ENCODE measurements around the gene ZC3H10. TPM values are rescaled to one million over a fixed set of nuclear protein-coding genes. Genes with fewer than 3 reads are reported as not detected.

Gene ZC3H10
- total RNA-seq, 2 donors from 2014 or later: 2.1 to 2.9 TPM

DNA sequence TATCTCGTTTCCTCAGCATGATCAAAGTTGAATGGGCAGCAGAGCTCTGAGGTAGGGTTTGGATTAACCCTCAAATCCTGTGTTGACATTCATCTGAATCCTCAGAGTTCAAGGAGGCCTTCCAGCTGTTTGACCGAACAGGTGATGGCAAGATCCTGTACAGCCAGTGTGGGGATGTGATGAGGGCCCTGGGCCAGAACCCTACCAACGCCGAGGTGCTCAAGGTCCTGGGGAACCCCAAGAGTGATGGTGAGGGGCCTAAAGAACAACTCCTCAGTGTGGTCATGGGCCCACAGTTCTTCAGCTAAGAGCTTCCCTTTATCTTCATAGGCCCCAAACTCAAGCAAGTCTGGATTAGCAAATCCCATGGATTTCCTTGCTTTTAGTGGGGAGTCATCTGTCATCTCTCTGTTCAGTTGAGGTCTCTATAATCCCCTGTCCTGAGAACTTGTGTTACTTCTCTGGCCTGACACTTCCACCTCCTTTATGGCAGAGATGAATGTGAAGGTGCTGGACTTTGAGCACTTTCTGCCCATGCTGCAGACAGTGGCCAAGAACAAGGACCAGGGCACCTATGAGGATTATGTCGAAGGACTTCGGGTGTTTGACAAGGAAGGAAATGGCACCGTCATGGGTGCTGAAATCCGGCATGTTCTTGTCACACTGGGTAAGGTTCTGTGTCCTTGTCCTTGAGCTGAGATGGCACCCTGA, 41.6 kb downstream of the ZC3H10 start:
- Histone ChIP-seq H3K4me3 (peak overlapping the region; percentile 69 to 92), H3K27me3 (no peaks in the 10 kb centered on the region), H3K4me1 (peaks cover 0 to 41% of the 10 kb centered on the region in 2 donors), H3K36me3 (peaks cover 53% of the 10 kb centered on the region), H3K9me3 (no peaks in the 10 kb centered on the region), H3K27ac (peak overlapping the region; percentile 96 to 99)
- DNase-seq (ENCODE audit: low spot score): no peak
- TF ChIP-seq, protein P1, sequence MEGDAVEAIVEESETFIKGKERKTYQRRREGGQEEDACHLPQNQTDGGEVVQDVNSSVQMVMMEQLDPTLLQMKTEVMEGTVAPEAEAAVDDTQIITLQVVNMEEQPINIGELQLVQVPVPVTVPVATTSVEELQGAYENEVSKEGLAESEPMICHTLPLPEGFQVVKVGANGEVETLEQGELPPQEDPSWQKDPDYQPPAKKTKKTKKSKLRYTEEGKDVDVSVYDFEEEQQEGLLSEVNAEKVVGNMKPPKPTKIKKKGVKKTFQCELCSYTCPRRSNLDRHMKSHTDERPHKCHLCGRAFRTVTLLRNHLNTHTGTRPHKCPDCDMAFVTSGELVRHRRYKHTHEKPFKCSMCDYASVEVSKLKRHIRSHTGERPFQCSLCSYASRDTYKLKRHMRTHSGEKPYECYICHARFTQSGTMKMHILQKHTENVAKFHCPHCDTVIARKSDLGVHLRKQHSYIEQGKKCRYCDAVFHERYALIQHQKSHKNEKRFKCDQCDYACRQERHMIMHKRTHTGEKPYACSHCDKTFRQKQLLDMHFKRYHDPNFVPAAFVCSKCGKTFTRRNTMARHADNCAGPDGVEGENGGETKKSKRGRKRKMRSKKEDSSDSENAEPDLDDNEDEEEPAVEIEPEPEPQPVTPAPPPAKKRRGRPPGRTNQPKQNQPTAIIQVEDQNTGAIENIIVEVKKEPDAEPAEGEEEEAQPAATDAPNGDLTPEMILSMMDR (IDR thresholded peaks at IDR 0.05): no peak

DNA sequence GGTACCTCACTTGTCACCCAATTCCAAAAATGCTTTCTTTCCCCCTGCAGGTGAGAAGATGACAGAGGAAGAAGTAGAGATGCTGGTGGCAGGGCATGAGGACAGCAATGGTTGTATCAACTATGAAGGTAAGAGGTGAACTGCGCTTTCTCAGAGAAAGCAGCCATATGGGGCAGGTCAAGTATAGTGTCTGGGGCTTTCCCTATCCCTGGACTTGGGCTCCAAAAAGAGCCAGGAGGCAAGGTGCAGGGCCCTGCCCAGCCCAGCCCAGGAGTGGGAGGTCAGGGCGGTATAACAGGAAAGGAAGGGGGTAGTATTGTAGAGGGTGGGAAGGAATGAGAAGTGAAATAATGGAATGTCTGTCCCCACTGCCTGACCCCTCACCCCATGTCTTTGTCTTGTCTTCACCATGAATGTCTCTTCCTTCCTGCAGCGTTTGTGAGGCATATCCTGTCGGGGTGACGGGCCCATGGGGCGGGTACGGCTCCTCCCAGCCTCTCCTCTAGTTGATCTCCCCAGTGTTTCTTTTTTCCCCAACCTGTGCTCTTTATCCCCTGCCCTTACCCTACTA, 42.2 kb downstream of the ZC3H10 start:
- H3K4me1 ChIP-seq: peaks cover 0 to 41% of the 10 kb centered on the region in 2 donors
- peak overlapping the region; percentile 96 to 99 for H3K27ac ChIP-seq
- no peak for DNase-seq (ENCODE audit: low spot score)
- no peaks in the 10 kb centered on the region for H3K9me3 ChIP-seq
- H3K27me3 ChIP-seq: no peaks in the 10 kb centered on the region
- peak overlapping the region; percentile 69 to 92 for H3K4me3 ChIP-seq
- peaks cover 60% of the 10 kb centered on the region for H3K36me3 ChIP-seq
- TF ChIP-seq, protein P1 (IDR thresholded peaks at IDR 0.05): no peak

GRCh38 chr12:56160894-56161689, 43.0 kb downstream of the ZC3H10 start:
- Histone ChIP-seq H3K4me3 (peak overlapping the region; percentile 69 to 92), H3K36me3 (peaks cover 68% of the 10 kb centered on the region), H3K4me1 (peaks cover 0 to 41% of the 10 kb centered on the region in 2 donors), H3K27me3 (no peaks in the 10 kb centered on the region), H3K9me3 (no peaks in the 10 kb centered on the region), H3K27ac (peak overlapping the region; percentile 96 to 99)
- DNase-seq (ENCODE audit: low spot score): no peak
- TF ChIP-seq, protein P1 (IDR thresholded peaks at IDR 0.05): no peak

DNA sequence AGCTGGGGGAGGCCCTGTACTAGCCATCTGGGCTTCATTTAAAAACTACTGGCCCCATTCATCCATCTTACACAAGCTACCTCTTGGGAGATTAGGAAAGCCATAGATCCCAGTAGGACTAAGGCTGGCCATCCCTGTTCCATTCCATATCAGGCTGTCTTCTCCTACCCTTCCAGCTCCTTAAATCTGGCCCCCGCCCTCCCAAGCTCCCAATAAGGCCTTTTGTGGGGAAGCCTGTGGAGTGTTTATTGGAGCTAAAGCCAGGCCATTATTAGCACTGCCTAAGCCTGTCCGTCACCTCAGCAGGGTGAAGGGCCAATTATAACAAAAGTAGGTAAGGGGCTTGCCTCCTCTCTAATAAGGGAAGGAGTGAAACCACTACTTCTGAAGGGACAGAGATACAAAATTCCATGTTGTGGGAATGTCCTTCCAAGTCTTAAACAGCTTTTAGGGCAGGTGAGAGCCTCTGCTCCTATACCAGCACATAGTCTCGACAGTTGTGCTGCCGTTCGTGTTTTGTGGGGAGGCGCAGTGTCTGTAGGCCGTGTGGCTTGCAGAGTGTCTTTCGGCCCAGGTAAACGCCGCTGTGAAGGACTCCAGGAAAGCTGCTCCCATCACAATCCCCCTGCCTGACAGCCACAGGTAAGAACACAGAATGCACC, 43.8 kb downstream of the ZC3H10 start:
- H3K9me3 ChIP-seq: no peaks in the 10 kb centered on the region
- TF ChIP-seq, protein P1 (IDR thresholded peaks at IDR 0.05): no peak
- peak overlapping the region; percentile 69 to 92 for H3K4me3 ChIP-seq
- H3K36me3 ChIP-seq: peaks cover 75% of the 10 kb centered on the region
- DNase-seq (ENCODE audit: low spot score): no peak
- H3K4me1 ChIP-seq: peaks cover 0 to 40% of the 10 kb centered on the region in 2 donors
- H3K27me3 ChIP-seq: no peaks in the 10 kb centered on the region
- H3K27ac ChIP-seq: peak overlapping the region; percentile 96 to 99

DNA sequence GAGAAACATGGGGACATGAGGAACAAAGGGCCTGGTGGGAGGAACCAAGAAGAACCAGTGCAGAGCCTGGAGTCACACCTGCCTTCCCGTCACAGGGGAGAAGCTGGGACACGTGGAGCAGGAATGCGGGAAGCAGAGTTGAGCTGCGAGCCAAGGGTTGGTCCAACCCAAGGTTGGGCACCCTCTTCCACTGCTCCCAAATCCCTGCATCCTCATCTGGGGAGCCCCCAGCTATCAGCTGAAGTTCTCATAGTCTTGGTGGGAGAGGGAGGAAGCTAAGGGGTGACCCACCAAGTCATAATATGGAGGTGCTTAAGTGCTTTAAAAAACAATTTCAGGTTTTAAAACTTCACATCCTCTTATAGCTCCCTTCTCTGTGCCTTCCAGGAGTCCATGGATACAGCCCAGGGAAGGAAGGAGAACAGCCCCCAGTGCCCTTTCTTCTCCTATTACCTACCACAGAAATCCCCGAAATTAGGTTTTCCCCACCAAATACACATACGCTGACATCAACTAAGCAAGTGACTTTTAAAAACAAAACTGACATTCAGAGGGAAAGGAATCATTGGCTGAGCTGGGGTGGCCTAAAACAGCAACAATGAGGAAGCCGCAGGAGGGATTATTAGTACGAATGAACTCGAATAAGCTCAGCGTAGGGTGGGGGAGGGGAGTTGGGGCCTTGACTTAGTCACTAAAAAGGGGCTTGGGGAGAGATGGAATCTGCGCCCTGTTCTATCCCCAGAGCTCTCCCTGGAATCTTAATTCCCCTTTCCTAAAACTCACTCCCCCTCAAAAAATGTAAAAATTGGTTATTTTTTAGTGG, 44.6 kb downstream of the ZC3H10 start:
- no peaks in the 10 kb centered on the region for H3K27me3 ChIP-seq
- H3K36me3 ChIP-seq: peaks cover 84% of the 10 kb centered on the region
- TF ChIP-seq, protein P1 (IDR thresholded peaks at IDR 0.05): no peak
- no peaks in the 10 kb centered on the region for H3K9me3 ChIP-seq
- peaks cover 0 to 37% of the 10 kb centered on the region in 2 donors for H3K4me1 ChIP-seq
- H3K27ac ChIP-seq: no peak overlapping the region
- no peak overlapping the region for H3K4me3 ChIP-seq
- no peak for DNase-seq (ENCODE audit: low spot score)

Data from right atrium auricular region (tissue), 2 donors.